HepG2 (cell line): ENCODE results near the gene CISTR. TPM values are rescaled to one million over a fixed set of nuclear protein-coding genes. Genes with fewer than 3 reads are reported as not detected.

ENCODE experiments used
- AHR ChIP-seq: IDR thresholded peaks from 2 replicates; pipeline ENCODE4 v1.6.1; 2018; ENCODE audit warnings: missing genetic modification reagents, missing compliant biosample characterization
- CTCF ChIP-seq: sonication (generic); formaldehyde crosslinking; IDR thresholded peaks from 2 replicates; pipeline ENCODE4 v1.5.0; 2020; ENCODE audit warnings: mild to moderate bottlenecking, missing genetic modification reagents, moderate library complexity
- GFI1 ChIP-seq: sonication (generic); formaldehyde crosslinking; IDR thresholded peaks from 2 replicates; pipeline ENCODE4 v1.5.0; 2020; ENCODE audit warnings: missing genetic modification reagents, mild to moderate bottlenecking, borderline replicate concordance
- HINFP ChIP-seq: sonication (generic); formaldehyde crosslinking; IDR thresholded peaks from 2 replicates; pipeline ENCODE4 v1.4.0; 2020; ENCODE audit warnings: low read depth, mild to moderate bottlenecking, missing genetic modification reagents
- HOXA3 ChIP-seq: sonication (generic); formaldehyde crosslinking; IDR thresholded peaks from 2 replicates; pipeline ENCODE4 v1.5.0; 2020; ENCODE audit warnings: missing genetic modification reagents
- NFE2 ChIP-seq: sonication (generic); formaldehyde crosslinking; IDR thresholded peaks from 2 replicates; pipeline ENCODE4 v1.4.0; 2020; ENCODE audit warnings: missing genetic modification reagents
- NR2C2 ChIP-seq: sonication (generic); formaldehyde crosslinking; IDR thresholded peaks from 2 replicates; pipeline ENCODE4 v1.4.0; 2020; ENCODE audit warnings: missing genetic modification reagents, mild to moderate bottlenecking, moderate library complexity, borderline replicate concordance
- PHF5A ChIP-seq: IDR thresholded peaks from one replicate; pipeline ENCODE4 v1.6.1; 2018; ENCODE audit warnings: low read depth, missing genetic modification reagents; ENCODE audit not compliant: unreplicated experiment
- SALL2 ChIP-seq: sonication (generic); formaldehyde crosslinking; IDR thresholded peaks from 2 replicates; pipeline ENCODE4 v1.8.1; 2023; ENCODE audit warnings: mild to moderate bottlenecking, missing genetic modification reagents, inconsistent platforms
- SAP130 ChIP-seq: IDR thresholded peaks from 2 replicates; pipeline ENCODE4 v1.6.1; 2016; ENCODE audit warnings: low read depth
- SRF ChIP-seq: IDR thresholded peaks from 2 replicates; pipeline ENCODE4 v1.6.1; 2011; ENCODE audit warnings: mild to moderate bottlenecking, low read depth, low read length, moderate library complexity
- TBX3 ChIP-seq: fragments of 450-650 bp; IDR thresholded peaks from 2 replicates; pipeline ENCODE4 v1.6.1; 2017; ENCODE audit warnings: antibody characterized with exemption, mild to moderate bottlenecking, inconsistent platforms, borderline replicate concordance
- TCF7L2 ChIP-seq: IDR thresholded peaks from 2 replicates; pipeline ENCODE4 v1.6.1; 2011; ENCODE audit warnings: mild to moderate bottlenecking, low read depth, low read length, moderate library complexity
- YEATS2 ChIP-seq: sonication (generic); formaldehyde crosslinking; IDR thresholded peaks from 2 replicates; pipeline ENCODE4 v1.4.0; 2020; ENCODE audit warnings: missing genetic modification reagents, borderline replicate concordance
- ZBTB26 ChIP-seq: IDR thresholded peaks from 2 replicates; pipeline ENCODE4 v1.6.1; 2016; ENCODE audit warnings: missing compliant biosample characterization, missing genetic modification reagents, borderline replicate concordance
- ZFYVE20 ChIP-seq: sonication (generic); formaldehyde crosslinking; IDR thresholded peaks from 2 replicates; pipeline ENCODE4 v1.8.0; 2023; ENCODE audit warnings: low read depth, mild to moderate bottlenecking, moderate library complexity, missing genetic modification reagents, borderline replicate concordance
- ZKSCAN8 ChIP-seq: IDR thresholded peaks from 2 replicates; pipeline ENCODE4 v1.6.1; 2016; ENCODE audit warnings: borderline replicate concordance, missing genetic modification reagents, missing compliant biosample characterization
- ZMYM4 ChIP-seq: sonication (generic); formaldehyde crosslinking; IDR thresholded peaks from 2 replicates; pipeline ENCODE4 v1.8.1; 2023; ENCODE audit warnings: mild to moderate bottlenecking, missing genetic modification reagents
- ZNF230 ChIP-seq: sonication (generic); formaldehyde crosslinking; IDR thresholded peaks from 2 replicates; pipeline ENCODE4 v1.4.0; 2020; ENCODE audit warnings: mild to moderate bottlenecking, missing genetic modification reagents
- ZNF343 ChIP-seq: sonication (generic); formaldehyde crosslinking; IDR thresholded peaks from 2 replicates; pipeline ENCODE4 v1.4.0; 2020; ENCODE audit warnings: mild to moderate bottlenecking, missing genetic modification reagents
- ZNF382 ChIP-seq: sonication (generic); formaldehyde crosslinking; IDR thresholded peaks from 2 replicates; pipeline ENCODE4 v1.5.0; 2020; ENCODE audit warnings: missing genetic modification reagents, mild to moderate bottlenecking, borderline replicate concordance
- ZNF556 ChIP-seq: sonication (generic); formaldehyde crosslinking; IDR thresholded peaks from 2 replicates; pipeline ENCODE4 v1.4.0; 2020; ENCODE audit warnings: mild to moderate bottlenecking, missing genetic modification reagents, borderline replicate concordance
- ZNF614 ChIP-seq: IDR thresholded peaks from 2 replicates; pipeline ENCODE4 v1.6.1; 2018; ENCODE audit warnings: missing biosample characterization, missing genetic modification reagents, inconsistent platforms, borderline replicate concordance
- ZNF652 ChIP-seq: IDR thresholded peaks from 2 replicates; pipeline ENCODE4 v1.6.1; 2016; ENCODE audit warnings: low read depth, borderline replicate concordance
- ZNF7 ChIP-seq: IDR thresholded peaks from 2 replicates; pipeline ENCODE4 v1.6.1; 2016; ENCODE audit warnings: missing biosample characterization, missing genetic modification reagents
- ZZZ3 ChIP-seq: sonication (generic); formaldehyde crosslinking; IDR thresholded peaks from 2 replicates; pipeline ENCODE4 v1.4.0; 2020; ENCODE audit warnings: missing genetic modification reagents, mild to moderate bottlenecking, borderline replicate concordance
- polyA plus RNA-seq, 8 experiments: library from polyadenylated mRNA; depleted of rRNA in 3 of 8; stranded (reverse) in 7 of 8; unstranded in 1 of 8; fragments of >200 nt; fragmentation: Illumina TruSeq in 4 of 8; extraction: Trizol in 4 of 8; gene quantifications; 2 replicates each; pipeline versions ENCODE4 v1.2.1 to v1.2.3, GENCODE V29; 2011 to 2016; ENCODE audit warnings: low read depth in 4 of 8, missing spikeins in 1 of 8, mixed read lengths in 1 of 8; ENCODE audit not compliant: insufficient read depth in 1 of 8
- total RNA-seq, 5 experiments: library from RNA; depleted of rRNA; stranded (reverse); fragments of >200 nt; fragmentation: Illumina TruSeq; extraction: Trizol; gene quantifications; 2 replicates each; pipeline ENCODE4 v1.2.3, GENCODE V29; 2016; ENCODE audit warnings: low read depth in 1 of 5

Gene CISTR
- total and polyA plus RNA-seq, 2 of the 13 experiments (the other 11 are each of a cell fraction or from before 2014, with no cell fraction given) = not detected

GRCh38 chr12:53746592-53747092 is 5.1 kb downstream of the CISTR start (continued):
- peak; percentile 28; the same call in 1 of the 2 replicates for TF ChIP-seq ZBTB26 (CRISPR knock-in tag)
- peak; percentile 55; the same call in 1 of the 2 replicates for TF ChIP-seq HOXA3 (CRISPR knock-in tag)
- no peak for TF ChIP-seq ZFYVE20 (CRISPR knock-in tag)
- TF ChIP-seq TBX3 = no peak
- peak; percentile 52; the same call in 1 of the 2 replicates for TF ChIP-seq ZZZ3 (CRISPR knock-in tag)
- TF ChIP-seq ZKSCAN8 = peak; percentile 39; the same call in 1 of the 2 replicates
- TF ChIP-seq ZNF382 = no peak
- peak; percentile 98 for TF ChIP-seq CTCF (CRISPR knock-in tag)
- peak; percentile 62; the same call in 1 of the 2 replicates for TF ChIP-seq ZNF556 (CRISPR knock-in tag)
- peak; percentile 52; the same call in 1 of the 2 replicates for TF ChIP-seq ZNF614 (CRISPR knock-in tag)
- peak; percentile 63 for TF ChIP-seq PHF5A (CRISPR knock-in tag)
- no peak; the same call in 1 of the 2 replicates for TF ChIP-seq ZNF652
- 0 out of 2 replicates have a peak, but pooled peaks have one; percentile 34 for TF ChIP-seq ZNF230 (CRISPR knock-in tag)
- no peak for TF ChIP-seq NFE2 (CRISPR knock-in tag)
- TF ChIP-seq ZNF343 (CRISPR knock-in tag) = peak; percentile 75; the same call in 1 of the 2 replicates
- TF ChIP-seq SRF = no peak
- peak; percentile 52; the same call in 1 of the 2 replicates for TF ChIP-seq SAP130 (CRISPR knock-in tag)
- peak; percentile 39; the same call in 1 of the 2 replicates for TF ChIP-seq ZMYM4 (CRISPR knock-in tag)
- TF ChIP-seq ZNF7 (CRISPR knock-in tag) = no peak
- TF ChIP-seq AHR (CRISPR knock-in tag) = 0 out of 2 replicates have a peak, but pooled peaks have one; percentile 60
- peak; percentile 48; the same call in 1 of the 2 replicates for TF ChIP-seq YEATS2
- TF ChIP-seq GFI1 (CRISPR knock-in tag) = no peak
- peak; percentile 43; the same call in 1 of the 2 replicates for TF ChIP-seq HINFP
- no peak for TF ChIP-seq TCF7L2
- 0 out of 2 replicates have a peak, but pooled peaks have one; percentile 22 for TF ChIP-seq SALL2 (CRISPR knock-in tag)
- no peak for TF ChIP-seq NR2C2 (CRISPR knock-in tag)
